Stimulated activated CD4-positive, alpha-beta T cell treated with anti-CD3 and anti-CD28 coated beads, Interleukin-2, amount 100 ng/mL, for 4 hours (primary cell): ENCODE results near the gene ITGA1.
"Not testable (repeated sequence)": the region's sequence is repeated elsewhere in the genome, so short reads cannot be mapped to it uniquely, and the experiment has no call there.

Experiments
- DNase-seq: peaks from one replicate; pipeline ENCODE4 v3.0.0-alpha.2; 2020; ENCODE audit warnings: low read depth

Gene ITGA1

GRCh38 chr5:52787600-52788504 lies at the start of gene ITGA1, which contains the start of gene PELO:
ITGA1 (plus strand) TSS chr5:52787916; CDS start chr5:52788354, 438 bp downstream.
PELO (plus strand) TSS chr5:52787916; CDS start chr5:52800395, 12,479 bp downstream.
- peak; percentile 14 for DNase-seq

GRCh38 chr5:52738095-52738506 lies 49.6 kb upstream of the ITGA1 start:
- DNase-seq, result no peak

GRCh38 chr5:52740007-52740406 lies 47.7 kb upstream of the ITGA1 start:
- no peak for DNase-seq

GRCh38 chr5:52743012-52743411 lies 44.7 kb upstream of the ITGA1 start:
- DNase-seq, result no peak

- no peak for DNase-seq
Measured at GRCh38 chr5:52743529-52743928, 44.2 kb upstream of the ITGA1 start.

- peak; percentile 24 for DNase-seq
Measured at GRCh38 chr5:52743970-52744369, 43.7 kb upstream of the ITGA1 start.

- DNase-seq, result not testable (repeated sequence)
Measured at GRCh38 chr5:52744867-52745458, 42.8 kb upstream of the ITGA1 start.

GRCh38 chr5:52746539-52746938 lies 41.2 kb upstream of the ITGA1 start:
- no peak for DNase-seq

- no peak for DNase-seq
Measured at GRCh38 chr5:52748590-52748989, 39.1 kb upstream of the ITGA1 start.

GRCh38 chr5:52749666-52750065 lies 38.0 kb upstream of the ITGA1 start:
- no peak for DNase-seq

GRCh38 chr5:52751137-52751536 lies 36.6 kb upstream of the ITGA1 start:
- DNase-seq, result no peak

- no peak for DNase-seq
Measured at GRCh38 chr5:52754051-52754450, 33.7 kb upstream of the ITGA1 start.

GRCh38 chr5:52757527-52757926 lies 30.2 kb upstream of the ITGA1 start:
- DNase-seq, result no peak

- DNase-seq, result no peak
Measured at GRCh38 chr5:52758014-52758413, 29.7 kb upstream of the ITGA1 start.

GRCh38 chr5:52759331-52759730 lies 28.4 kb upstream of the ITGA1 start:
- no peak for DNase-seq

GRCh38 chr5:52760695-52761366 lies 26.9 kb upstream of the ITGA1 start:
- peak; percentile 3 for DNase-seq

- no peak for DNase-seq
Measured at GRCh38 chr5:52767217-52767743, 20.4 kb upstream of the ITGA1 start.

GRCh38 chr5:52767766-52768480 lies 19.8 kb upstream of the ITGA1 start:
- no peak for DNase-seq

GRCh38 chr5:52769061-52769460 lies 18.7 kb upstream of the ITGA1 start:
- no peak for DNase-seq

GRCh38 chr5:52770287-52770939 lies 17.3 kb upstream of the ITGA1 start:
- no peak for DNase-seq

GRCh38 chr5:52771343-52772039 lies 16.2 kb upstream of the ITGA1 start:
- DNase-seq, result no peak
